K562 (cell line): ENCODE measurements around the gene IFT25. TPM values are rescaled to one million over a fixed set of nuclear protein-coding genes. Genes with fewer than 3 reads are reported as not detected.

ENCODE experiments used
- BRCA1 ChIP-seq, 2 experiments: fragments of 450-650 bp in 1 of 2; sonication (generic) in 1 of 2; formaldehyde crosslinking in 1 of 2; IDR thresholded peaks; 2 replicates each; pipeline versions ENCODE4 v1.5.0 to v1.6.1; 2017 to 2020; ENCODE audit warnings: mild to moderate bottlenecking in 1 of 2, missing genetic modification reagents in 1 of 2
- BRD9 ChIP-seq: fragments of 450-650 bp; IDR thresholded peaks from 2 replicates; pipeline ENCODE4 v1.6.1; 2018; ENCODE audit warnings: low read depth; ENCODE audit not compliant: partially characterized antibody
- DPF2 ChIP-seq: fragments of 450-650 bp; IDR thresholded peaks from 2 replicates; pipeline ENCODE4 v1.6.1; 2016
- ETV1 ChIP-seq: fragments of 450-650 bp; conservative IDR thresholded peaks from 2 replicates; pipeline ENCODE4 v1.6.1; 2016; ENCODE audit warnings: missing genetic modification characterization, control low read depth, low read depth, missing compliant biosample characterization
- FOXK2 ChIP-seq, 2 experiments: fragments of 450-650 bp; IDR thresholded peaks in 1 of 2; conservative IDR thresholded peaks in 1 of 2; 2 replicates each; pipeline ENCODE4 v1.6.1; 2016; ENCODE audit warnings: low read depth in 2 of 2, mild to moderate bottlenecking in 1 of 2
- NEUROD1 ChIP-seq: fragments of 150-350 bp; IDR thresholded peaks from 2 replicates; pipeline ENCODE4 v1.6.1; 2014; ENCODE audit warnings: borderline replicate concordance, low read length, low read depth; ENCODE audit not compliant: partially characterized antibody
- PPARD ChIP-seq: fragments of 250-450 bp; sonication (Bioruptor Pico); IDR thresholded peaks from 2 replicates; pipeline ENCODE4 v1.8.0; 2022; ENCODE audit warnings: inconsistent platforms, mild to moderate bottlenecking, moderate library complexity
- PRPF4 ChIP-seq: fragments of 200-400 bp; formaldehyde crosslinking; IDR thresholded peaks from one replicate; pipeline ENCODE4 v1.6.1; 2017; ENCODE audit warnings: low read length, low read depth, mild to moderate bottlenecking; ENCODE audit not compliant: insufficient read depth, poor library complexity, severe bottlenecking
- RAD21 ChIP-seq, 2 experiments: fragments of 250-450 bp in 1 of 2; fragments of 450-650 bp in 1 of 2; sonication (Bioruptor Pico) in 1 of 2; formaldehyde crosslinking in 1 of 2; IDR thresholded peaks in 1 of 2; conservative IDR thresholded peaks in 1 of 2; 2 replicates each; pipeline versions ENCODE4 v1.4.0 to v1.8.0; 2020 to 2022; ENCODE audit warnings: mild to moderate bottlenecking in 2 of 2, moderate library complexity in 1 of 2
- SMARCE1 ChIP-seq: fragments of 450-650 bp; IDR thresholded peaks from 2 replicates; pipeline ENCODE4 v1.7.1; 2016; ENCODE audit warnings: mild to moderate bottlenecking
- SMC3 ChIP-seq: conservative IDR thresholded peaks from 2 replicates; pipeline ENCODE4 v1.6.1; 2011; ENCODE audit warnings: low read depth, low read length, improper control_type of control experiment; ENCODE audit not compliant: insufficient read depth
- SP1 ChIP-seq: sonication (generic); formaldehyde crosslinking; IDR thresholded peaks from 2 replicates; pipeline ENCODE4 v1.8.1; 2022; ENCODE audit warnings: mild to moderate bottlenecking, missing genetic modification reagents
- ZBTB8A ChIP-seq: fragments of 450-650 bp; IDR thresholded peaks from 2 replicates; pipeline ENCODE4 v1.6.1; 2018; ENCODE audit warnings: mild to moderate bottlenecking, moderate library complexity; ENCODE audit not compliant: partially characterized antibody
- ZFP1 ChIP-seq: fragments of 450-650 bp; formaldehyde crosslinking; IDR thresholded peaks from 2 replicates; pipeline ENCODE4 v1.4.0; 2020; ENCODE audit warnings: mild to moderate bottlenecking, mixed read lengths
- ZNF324 ChIP-seq: fragments of 250-450 bp; sonication (Bioruptor Pico); IDR thresholded peaks from 2 replicates; pipeline ENCODE4 v1.4.0; 2020; ENCODE audit warnings: mild to moderate bottlenecking
- ZNF384 ChIP-seq: IDR thresholded peaks from 2 replicates; pipeline ENCODE4 v1.6.1; 2012; ENCODE audit warnings: low read depth, low read length, improper control_type of control experiment
- polyA plus RNA-seq, 8 experiments: library from polyadenylated mRNA; depleted of rRNA in 4 of 8; stranded (reverse) in 5 of 8; unstranded in 3 of 8; fragments of >200 nt; fragmentation: Nextera tagmentation in 2 of 8; fragmentation: Illumina TruSeq in 1 of 8; extraction: Ambion mirVana in 2 of 8; extraction: Trizol in 1 of 8; gene quantifications; 2 replicates each; pipeline versions ENCODE4 v1.2.1 to v1.2.3, GENCODE V29; 2011 to 2014; ENCODE audit warnings: inconsistent platforms in 1 of 8, missing spikeins in 1 of 8
- total RNA-seq, 7 experiments: library from RNA; depleted of rRNA in 6 of 7; stranded (reverse); fragments of >200 nt in 6 of 7; fragmentation: Illumina TruSeq in 2 of 7; extraction: Trizol in 2 of 7; gene quantifications; 2 replicates each; pipeline versions ENCODE4 v1.2.1 to v1.2.3, GENCODE V29; 2011 to 2021; ENCODE audit warnings: low replicate concordance in 1 of 7
- TF ChIP-seq, protein P1 (sequence below): sonication (generic); formaldehyde crosslinking; IDR thresholded peaks from 2 replicates; pipeline ENCODE4 v1.8.1; 2023; ENCODE audit warnings: mild to moderate bottlenecking, missing genetic modification reagents, moderate library complexity
- TF ChIP-seq, protein P2 (sequence below): fragments of 450-650 bp; formaldehyde crosslinking; IDR thresholded peaks from 2 replicates; pipeline ENCODE4 v1.4.0; 2020; ENCODE audit warnings: mild to moderate bottlenecking, mixed read lengths
- TF ChIP-seq, protein P3 (sequence below): fragments of 450-650 bp; IDR thresholded peaks from 2 replicates; pipeline ENCODE4 v1.7.1; 2018; ENCODE audit warnings: mild to moderate bottlenecking, low read depth; ENCODE audit not compliant: partially characterized antibody
- TF ChIP-seq, protein P4 (sequence below), 3 experiments: fragments of 200-800 bp in 1 of 3; sonication (Bioruptor generic) in 1 of 3; sonication (generic) in 1 of 3; formaldehyde crosslinking in 1 of 3; IDR thresholded peaks; 2 replicates each; pipeline versions ENCODE4 v1.6.1 to v1.8.0; 2016 to 2022; ENCODE audit warnings: mild to moderate bottlenecking in 2 of 3, missing compliant biosample characterization in 2 of 3, missing genetic modification characterization in 2 of 3, missing genetic modification reagents in 1 of 3

IFT25 gene
- total and polyA plus RNA-seq, 9 of the 15 experiments (the other 6 are each of a cell fraction or from before 2014, with no cell fraction given) = 93.6 to 209 (median 167) TPM

DNA sequence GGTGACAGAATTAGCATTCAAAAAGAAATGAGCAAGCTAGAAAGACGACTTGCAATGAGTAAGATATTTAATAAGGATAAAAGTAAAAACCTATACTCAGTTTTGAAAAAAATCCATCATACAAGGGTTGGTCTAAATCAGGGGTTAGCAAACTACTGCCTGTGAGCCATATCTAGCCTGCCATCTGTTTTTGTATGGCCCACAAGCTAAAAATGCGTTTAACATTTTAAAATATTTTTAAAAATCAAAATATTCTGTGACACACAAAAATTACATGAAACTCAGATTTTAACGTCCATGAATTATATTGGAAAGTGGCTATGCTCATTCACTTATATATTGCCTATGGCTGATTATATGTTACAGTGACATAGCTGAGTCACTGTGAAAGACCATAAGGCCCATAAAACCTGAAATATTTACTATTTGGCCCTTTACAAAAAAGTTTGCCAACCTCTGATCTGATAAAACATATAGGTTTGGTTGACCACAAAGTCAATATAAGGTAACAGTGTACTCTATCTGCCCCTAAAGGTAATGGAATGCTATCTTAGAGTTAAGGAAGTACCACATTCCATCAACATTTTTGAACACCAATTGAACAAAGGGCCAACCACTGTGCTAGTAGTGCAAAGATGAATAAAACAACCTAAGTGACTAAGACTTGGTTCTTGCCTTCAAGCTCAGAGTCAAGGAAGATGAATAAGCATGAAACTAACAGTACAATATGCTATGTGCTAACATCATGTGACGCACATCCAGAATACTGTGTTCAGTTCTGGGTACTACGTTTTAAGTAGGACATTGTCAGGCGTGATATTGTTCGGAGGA, 3.2 kb downstream of the IFT25 start (continued):
- TF ChIP-seq BRD9 = no peak
- TF ChIP-seq SMC3 = no peak
- peak; percentile 70 for TF ChIP-seq DPF2
- no peak for TF ChIP-seq PPARD (CRISPR knock-in tag)
- TF ChIP-seq SP1 = no peak
- TF ChIP-seq, protein P1, sequence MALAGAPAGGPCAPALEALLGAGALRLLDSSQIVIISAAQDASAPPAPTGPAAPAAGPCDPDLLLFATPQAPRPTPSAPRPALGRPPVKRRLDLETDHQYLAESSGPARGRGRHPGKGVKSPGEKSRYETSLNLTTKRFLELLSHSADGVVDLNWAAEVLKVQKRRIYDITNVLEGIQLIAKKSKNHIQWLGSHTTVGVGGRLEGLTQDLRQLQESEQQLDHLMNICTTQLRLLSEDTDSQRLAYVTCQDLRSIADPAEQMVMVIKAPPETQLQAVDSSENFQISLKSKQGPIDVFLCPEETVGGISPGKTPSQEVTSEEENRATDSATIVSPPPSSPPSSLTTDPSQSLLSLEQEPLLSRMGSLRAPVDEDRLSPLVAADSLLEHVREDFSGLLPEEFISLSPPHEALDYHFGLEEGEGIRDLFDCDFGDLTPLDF (CRISPR knock-in tag) = no peak
- TF ChIP-seq, protein P2, sequence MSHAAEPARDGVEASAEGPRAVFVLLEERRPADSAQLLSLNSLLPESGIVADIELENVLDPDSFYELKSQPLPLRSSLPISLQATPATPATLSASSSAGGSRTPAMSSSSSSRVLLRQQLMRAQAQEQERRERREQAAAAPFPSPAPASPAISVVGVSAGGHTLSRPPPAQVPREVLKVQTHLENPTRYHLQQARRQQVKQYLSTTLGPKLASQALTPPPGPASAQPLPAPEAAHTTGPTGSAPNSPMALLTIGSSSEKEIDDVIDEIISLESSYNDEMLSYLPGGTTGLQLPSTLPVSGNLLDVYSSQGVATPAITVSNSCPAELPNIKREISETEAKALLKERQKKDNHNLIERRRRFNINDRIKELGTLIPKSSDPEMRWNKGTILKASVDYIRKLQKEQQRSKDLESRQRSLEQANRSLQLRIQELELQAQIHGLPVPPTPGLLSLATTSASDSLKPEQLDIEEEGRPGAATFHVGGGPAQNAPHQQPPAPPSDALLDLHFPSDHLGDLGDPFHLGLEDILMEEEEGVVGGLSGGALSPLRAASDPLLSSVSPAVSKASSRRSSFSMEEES (CRISPR knock-in tag) = peak; percentile 81
- TF ChIP-seq, protein P3, sequence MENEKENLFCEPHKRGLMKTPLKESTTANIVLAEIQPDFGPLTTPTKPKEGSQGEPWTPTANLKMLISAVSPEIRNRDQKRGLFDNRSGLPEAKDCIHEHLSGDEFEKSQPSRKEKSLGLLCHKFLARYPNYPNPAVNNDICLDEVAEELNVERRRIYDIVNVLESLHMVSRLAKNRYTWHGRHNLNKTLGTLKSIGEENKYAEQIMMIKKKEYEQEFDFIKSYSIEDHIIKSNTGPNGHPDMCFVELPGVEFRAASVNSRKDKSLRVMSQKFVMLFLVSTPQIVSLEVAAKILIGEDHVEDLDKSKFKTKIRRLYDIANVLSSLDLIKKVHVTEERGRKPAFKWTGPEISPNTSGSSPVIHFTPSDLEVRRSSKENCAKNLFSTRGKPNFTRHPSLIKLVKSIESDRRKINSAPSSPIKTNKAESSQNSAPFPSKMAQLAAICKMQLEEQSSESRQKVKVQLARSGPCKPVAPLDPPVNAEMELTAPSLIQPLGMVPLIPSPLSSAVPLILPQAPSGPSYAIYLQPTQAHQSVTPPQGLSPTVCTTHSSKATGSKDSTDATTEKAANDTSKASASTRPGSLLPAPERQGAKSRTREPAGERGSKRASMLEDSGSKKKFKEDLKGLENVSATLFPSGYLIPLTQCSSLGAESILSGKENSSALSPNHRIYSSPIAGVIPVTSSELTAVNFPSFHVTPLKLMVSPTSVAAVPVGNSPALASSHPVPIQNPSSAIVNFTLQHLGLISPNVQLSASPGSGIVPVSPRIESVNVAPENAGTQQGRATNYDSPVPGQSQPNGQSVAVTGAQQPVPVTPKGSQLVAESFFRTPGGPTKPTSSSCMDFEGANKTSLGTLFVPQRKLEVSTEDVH = no peak
- TF ChIP-seq ETV1 (tag) = no peak
- no peak for TF ChIP-seq NEUROD1
- no peak for TF ChIP-seq ZNF324 (CRISPR knock-in tag)
- TF ChIP-seq PRPF4 = no peak
- no peak for TF ChIP-seq SMARCE1
- TF ChIP-seq BRCA1 (IDR thresholded peaks at IDR 0.05) = no peak
- TF ChIP-seq BRCA1 (CRISPR knock-in tag; IDR thresholded peaks at IDR 0.05) = no peak
- no peak for TF ChIP-seq ZFP1 (CRISPR knock-in tag)
- TF ChIP-seq, protein P4, sequence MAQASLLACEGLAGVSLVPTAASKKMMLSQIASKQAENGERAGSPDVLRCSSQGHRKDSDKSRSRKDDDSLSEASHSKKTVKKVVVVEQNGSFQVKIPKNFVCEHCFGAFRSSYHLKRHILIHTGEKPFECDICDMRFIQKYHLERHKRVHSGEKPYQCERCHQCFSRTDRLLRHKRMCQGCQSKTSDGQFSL (CRISPR knock-in tag; IDR thresholded peaks at IDR 0.05) = no peak
- TF ChIP-seq, protein P4 (tag; IDR thresholded peaks at IDR 0.05) = no peak
- 0 out of 4 replicates have a peak, but pooled peaks of 1 of the 2 experiments have one; percentile 24 for TF ChIP-seq FOXK2 (conservative IDR thresholded peaks at IDR 0.05 in 1 of 2, IDR thresholded peaks at IDR 0.05 in 1 of 2; ENCODE audit: low read depth in 2 of 2)
- 0 out of 4 replicates have a peak, but pooled peaks of 1 of the 2 experiments have one; percentile 15 for TF ChIP-seq RAD21 (CRISPR knock-in tag; conservative IDR thresholded peaks at IDR 0.05 in 1 of 2, IDR thresholded peaks at IDR 0.05 in 1 of 2)
- no peak for TF ChIP-seq ZNF384
- TF ChIP-seq ZBTB8A = no peak
